Stomach smooth muscle (tissue), 2 donors: Measurements from ENCODE around the gene CELF6.

ENCODE experiments used
- H3K27ac ChIP-seq: one replicate; pipeline ENCODE4 v1.7.0; 2013; ENCODE audit warnings: mild to moderate bottlenecking, low read length, inconsistent platforms
- H3K27me3 ChIP-seq, 2 donors: one replicate each; pipeline ENCODE4 v1.7.0; 2013; ENCODE audit warnings: low read length in 2 of 2; ENCODE audit not compliant: insufficient read depth in 2 of 2, control insufficient read depth in 1 of 2
- H3K36me3 ChIP-seq, 2 donors: one replicate each; pipeline ENCODE4 v1.7.0; 2013; ENCODE audit warnings: low read length in 2 of 2; ENCODE audit not compliant: control insufficient read depth in 2 of 2, insufficient read depth in 2 of 2
- H3K4me1 ChIP-seq: one replicate; pipeline ENCODE4 v1.7.0; 2013; ENCODE audit warnings: low read length; ENCODE audit not compliant: control insufficient read depth, insufficient read depth
- H3K4me3 ChIP-seq, 2 donors: one replicate each; pipeline ENCODE4 v1.7.0; 2013; ENCODE audit warnings: low read length in 2 of 2
- H3K9ac ChIP-seq, 2 donors: one replicate each; pipeline ENCODE4 v1.7.0; 2013; ENCODE audit warnings: low read length in 2 of 2, mild to moderate bottlenecking in 1 of 2
- H3K9me3 ChIP-seq, 2 donors: one replicate each; pipeline ENCODE4 v1.7.0; 2013; ENCODE audit warnings: low read length in 2 of 2; ENCODE audit not compliant: control insufficient read depth in 2 of 2
- donor health status: healthy.
- donor health status: Pancreatic carcinoma.

Gene CELF6

DNA sequence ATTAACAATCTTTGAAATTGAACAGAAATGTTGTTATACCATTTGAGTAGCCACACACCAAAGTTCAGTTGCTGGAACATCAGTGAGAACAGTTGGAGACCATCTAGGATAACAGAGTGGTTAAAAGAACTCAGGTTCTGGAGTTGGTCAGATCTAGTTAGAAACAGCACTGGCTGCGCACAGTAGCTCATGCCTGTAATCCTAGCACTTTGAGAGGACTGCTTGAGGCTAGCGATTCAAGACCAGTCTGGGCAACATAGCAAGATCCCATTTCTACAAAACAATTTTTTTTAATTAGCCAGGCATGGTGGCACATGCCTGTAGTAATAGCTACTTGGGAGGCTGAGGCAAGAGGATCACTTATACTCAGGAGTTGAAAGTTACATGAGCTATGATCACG, 81.4 kb downstream of the CELF6 start:
- Histone ChIP-seq H3K27me3 (no peaks in the 10 kb centered on the region), H3K4me3 (no peak overlapping the region), H3K9me3 (no peaks in the 10 kb centered on the region), H3K27ac (no peak overlapping the region), H3K4me1 (no peaks in the 10 kb centered on the region), H3K36me3 (peaks cover 25 to 29% of the 10 kb centered on the region in 2 donors), H3K9ac (no peak overlapping the region)

DNA sequence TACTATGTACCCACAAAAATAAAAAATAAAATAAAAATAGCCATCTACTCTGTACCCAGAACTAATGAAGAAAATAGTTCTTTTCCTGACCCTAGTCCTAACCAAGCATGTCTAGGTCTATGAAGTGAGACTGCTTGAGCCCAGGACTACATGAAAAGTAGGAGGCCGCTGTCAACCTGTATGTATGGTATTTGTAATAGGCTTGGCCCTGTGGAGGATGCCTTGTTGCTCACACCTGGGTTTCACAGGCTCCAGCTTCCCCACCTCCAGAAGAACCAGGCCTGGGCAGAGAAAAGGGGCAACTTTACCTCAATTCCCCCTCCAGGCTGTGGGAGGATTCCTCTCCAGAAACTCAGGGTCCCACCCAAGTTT, 82.1 kb downstream of the CELF6 start:
- no peaks in the 10 kb centered on the region for H3K27me3 ChIP-seq
- H3K27ac ChIP-seq, result no peak overlapping the region
- H3K9ac ChIP-seq, result no peak overlapping the region
- H3K36me3 ChIP-seq, result peaks cover 21 to 22% of the 10 kb centered on the region in 2 donors
- H3K4me1 ChIP-seq, result no peaks in the 10 kb centered on the region
- no peaks in the 10 kb centered on the region for H3K9me3 ChIP-seq
- no peak overlapping the region for H3K4me3 ChIP-seq

DNA sequence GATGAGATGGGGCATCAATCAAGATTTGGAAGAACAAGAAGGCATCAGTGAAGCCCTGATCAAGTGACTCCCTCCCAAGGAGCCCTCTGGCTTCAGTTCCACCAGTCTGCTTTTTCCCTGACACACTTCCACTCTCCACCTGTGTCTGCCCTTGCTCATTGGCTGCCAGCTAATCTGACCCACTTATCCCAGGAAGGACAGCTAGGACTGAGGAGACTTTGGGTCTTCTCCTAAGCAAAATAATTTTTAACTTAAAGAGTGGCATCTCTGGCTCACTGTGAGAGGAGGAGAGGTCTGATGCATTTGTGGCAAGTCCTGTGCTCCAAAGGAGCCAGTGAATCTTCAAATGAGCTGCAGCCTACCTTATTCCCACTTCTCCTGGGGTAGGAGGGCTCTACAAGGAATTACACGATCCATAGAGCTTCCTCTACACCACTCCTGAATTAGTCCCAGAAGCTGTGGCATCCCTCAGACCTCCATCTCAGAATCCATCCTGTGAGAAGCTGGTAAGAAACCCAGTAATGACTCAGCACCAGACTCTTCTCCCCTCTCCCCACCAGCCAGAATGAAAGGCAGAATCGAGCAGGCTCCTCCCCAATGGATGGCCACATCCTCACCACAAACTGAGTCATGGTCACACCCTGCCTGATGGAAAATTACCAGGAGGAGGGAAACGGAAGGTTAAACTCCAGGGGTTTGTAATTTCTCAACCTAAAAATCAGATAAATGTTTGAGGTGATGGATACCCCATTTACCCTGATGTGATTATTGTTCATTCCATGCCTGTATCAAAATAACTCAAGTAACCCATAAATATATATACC, 82.7 kb downstream of the CELF6 start:
- Histone ChIP-seq H3K27me3 (no peaks in the 10 kb centered on the region), H3K9me3 (no peaks in the 10 kb centered on the region), H3K9ac (no peak overlapping the region), H3K27ac (no peak overlapping the region), H3K36me3 (peaks cover 17 to 18% of the 10 kb centered on the region in 2 donors), H3K4me3 (peak overlapping the region in 1 of 2 donors; percentile 8), H3K4me1 (peaks cover 3% of the 10 kb centered on the region)

DNA sequence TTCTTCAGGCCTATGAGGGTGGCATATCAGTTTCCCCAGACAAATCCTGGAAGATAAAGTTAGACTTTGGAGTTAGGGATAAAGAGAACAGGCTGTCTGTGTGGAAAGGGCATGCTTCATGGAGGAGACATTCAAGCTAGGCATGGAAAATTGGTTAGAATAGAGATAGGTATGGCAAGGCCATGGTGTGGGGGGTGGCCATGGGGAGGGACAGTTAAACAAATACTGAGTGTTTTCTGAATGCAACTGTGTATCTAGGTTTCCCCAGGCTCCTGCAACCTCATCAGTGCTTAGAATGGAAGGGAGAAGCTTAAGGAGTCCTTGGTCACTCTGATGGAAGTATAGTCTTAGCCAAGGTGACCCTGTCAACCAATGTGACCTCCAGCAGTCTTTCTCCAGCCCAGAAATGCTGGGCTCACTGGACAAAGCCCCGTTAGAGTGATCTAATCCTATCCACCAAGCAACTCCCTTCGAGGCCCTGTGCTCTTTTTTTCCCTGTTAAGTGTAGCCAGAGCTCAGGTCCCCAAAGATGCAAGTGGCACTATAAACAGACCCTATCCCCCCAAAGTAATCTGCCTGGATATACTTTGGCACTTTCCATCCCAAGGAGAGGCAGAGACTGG, 83.5 kb downstream of the CELF6 start:
- H3K9me3 ChIP-seq, result no peaks in the 10 kb centered on the region

DNA sequence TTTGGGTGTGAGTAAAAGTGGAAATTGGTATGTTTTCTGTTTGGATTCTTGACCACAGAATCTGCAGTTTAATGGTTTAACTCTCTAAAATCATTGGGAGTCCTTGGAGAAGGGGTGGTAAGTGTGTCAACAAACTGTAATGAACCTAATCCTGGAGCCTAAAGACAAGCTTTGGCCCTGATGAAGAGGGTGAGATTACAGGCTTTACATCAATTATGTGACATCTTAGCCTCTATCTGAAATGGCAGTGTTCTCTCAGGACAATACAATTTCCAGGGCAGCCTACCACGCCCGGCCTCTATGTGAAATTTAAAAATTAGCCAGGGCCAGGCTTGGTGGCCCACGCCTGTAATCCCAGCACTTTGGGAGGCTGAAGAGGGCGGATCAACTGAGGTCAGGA, 84.7 kb downstream of the CELF6 start:
- Histone ChIP-seq H3K27me3 (no peaks in the 10 kb centered on the region), H3K9ac (no peak overlapping the region), H3K36me3 (peaks cover 0 to 3% of the 10 kb centered on the region in 2 donors), H3K27ac (no peak overlapping the region), H3K9me3 (no peaks in the 10 kb centered on the region), H3K4me3 (no peak overlapping the region), H3K4me1 (peaks cover 5% of the 10 kb centered on the region)

More for the DNA sequence above, 83.5 kb downstream of the CELF6 start:
- Histone ChIP-seq H3K9ac (no peak overlapping the region), H3K27me3 (no peaks in the 10 kb centered on the region), H3K27ac (no peak overlapping the region), H3K36me3 (peaks cover 10% of the 10 kb centered on the region in 2 donors), H3K4me1 (peaks cover 5% of the 10 kb centered on the region), H3K4me3 (no peak overlapping the region)
